ENCODE measurements around the gene PAK5.

The PAK5 gene

GRCh38 chr20:9686455-9686854, 152.4 kb downstream of the PAK5 start:
- Histone ChIP-seq H3K36me3 (ENCODE audit: control insufficient read depth, insufficient read depth, low read length) (no peaks in the 10 kb centered on the region), H3K27ac (ENCODE audit: low read depth, low read length) (no peak overlapping the region), H3K27me3 (ENCODE audit: control insufficient read depth, insufficient read depth, low read length) (no peaks in the 10 kb centered on the region), H3K9ac (ENCODE audit: low read length) (no peak overlapping the region), H3K9me3 (ENCODE audit: control insufficient read depth, insufficient read depth, low read depth, low read length) (no peaks in the 10 kb centered on the region), H3K4me3 (ENCODE audit: low read depth, low read length) (no peak overlapping the region), H3K4me1 (ENCODE audit: control insufficient read depth, insufficient read depth, low read length) (no peaks in the 10 kb centered on the region)

- Histone ChIP-seq H3K4me1 (ENCODE audit: control insufficient read depth, insufficient read depth, low read length) (no peaks in the 10 kb centered on the region), H3K27ac (ENCODE audit: low read depth, low read length) (no peak overlapping the region), H3K27me3 (ENCODE audit: control insufficient read depth, insufficient read depth, low read length) (no peaks in the 10 kb centered on the region), H3K4me3 (ENCODE audit: low read depth, low read length) (no peak overlapping the region), H3K9ac (ENCODE audit: low read length) (no peak overlapping the region), H3K9me3 (ENCODE audit: control insufficient read depth, insufficient read depth, low read depth, low read length) (no peaks in the 10 kb centered on the region), H3K36me3 (ENCODE audit: control insufficient read depth, insufficient read depth, low read length) (no peaks in the 10 kb centered on the region)
Observed at GRCh38 chr20:9686001-9686400, 152.9 kb downstream of the PAK5 start.

DNA sequence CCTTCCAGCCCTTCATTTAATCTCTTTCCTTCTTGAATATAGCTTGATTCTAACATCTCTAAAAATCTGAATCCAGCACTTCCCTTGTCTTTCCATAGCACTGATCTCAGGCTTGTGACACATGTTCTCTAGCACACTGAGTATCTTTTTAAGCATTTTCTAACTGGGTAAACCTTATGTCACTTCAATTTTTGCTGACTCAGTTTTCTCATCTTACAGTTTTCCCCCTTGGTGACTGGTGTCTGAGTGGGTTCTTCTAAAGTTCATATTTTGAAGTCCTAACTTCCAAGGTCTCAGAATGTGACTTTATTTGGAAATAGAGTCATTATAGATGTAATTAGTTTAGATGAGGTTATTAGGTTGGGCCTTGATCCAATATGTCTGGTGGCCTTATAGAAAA, 153.9 kb downstream of the PAK5 start:
- Histone ChIP-seq H3K4me1 (ENCODE audit: control insufficient read depth, insufficient read depth, low read length) (no peaks in the 10 kb centered on the region), H3K9ac (ENCODE audit: low read length) (no peak overlapping the region), H3K9me3 (ENCODE audit: control insufficient read depth, insufficient read depth, low read depth, low read length) (no peaks in the 10 kb centered on the region), H3K4me3 (ENCODE audit: low read depth, low read length) (no peak overlapping the region), H3K27ac (ENCODE audit: low read depth, low read length) (no peak overlapping the region), H3K36me3 (ENCODE audit: control insufficient read depth, insufficient read depth, low read length) (no peaks in the 10 kb centered on the region), H3K27me3 (ENCODE audit: control insufficient read depth, insufficient read depth, low read length) (no peaks in the 10 kb centered on the region)

GRCh38 chr20:9677100-9677623, 161.7 kb downstream of the PAK5 start:
- H3K36me3 ChIP-seq (ENCODE audit: control insufficient read depth, insufficient read depth, low read length) = no peaks in the 10 kb centered on the region
- no peak overlapping the region for H3K4me3 ChIP-seq (ENCODE audit: low read depth, low read length)
- no peak overlapping the region for H3K9ac ChIP-seq (ENCODE audit: low read length)
- no peak overlapping the region for H3K27ac ChIP-seq (ENCODE audit: low read depth, low read length)
- no peaks in the 10 kb centered on the region for H3K4me1 ChIP-seq (ENCODE audit: control insufficient read depth, insufficient read depth, low read length)
- no peaks in the 10 kb centered on the region for H3K27me3 ChIP-seq (ENCODE audit: control insufficient read depth, insufficient read depth, low read length)
- H3K9me3 ChIP-seq (ENCODE audit: control insufficient read depth, insufficient read depth, low read depth, low read length) = no peaks in the 10 kb centered on the region

DNA sequence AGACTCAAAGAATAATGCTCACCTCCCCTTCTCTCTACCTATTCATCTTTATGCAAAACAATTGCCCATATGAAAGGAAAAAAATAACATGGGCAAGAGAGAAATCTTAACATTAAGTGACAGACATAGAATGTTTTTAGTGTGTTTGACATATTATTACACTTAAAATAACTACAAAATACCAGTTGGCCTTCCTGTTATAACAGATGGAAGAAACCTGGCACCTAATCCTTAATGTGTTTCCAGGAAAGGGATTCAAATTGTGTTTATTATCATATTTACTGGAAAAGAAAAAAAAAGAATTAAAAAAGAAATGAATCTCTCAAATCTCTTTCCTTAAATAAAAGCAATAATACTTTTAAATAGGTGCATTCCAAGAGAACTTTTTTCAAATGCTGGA, 165.9 kb downstream of the PAK5 start:
- H3K27me3 ChIP-seq (ENCODE audit: control insufficient read depth, insufficient read depth, low read length) = no peaks in the 10 kb centered on the region
- H3K9me3 ChIP-seq (ENCODE audit: control insufficient read depth, insufficient read depth, low read depth, low read length) = no peaks in the 10 kb centered on the region
- H3K9ac ChIP-seq (ENCODE audit: low read length) = no peak overlapping the region
- H3K4me3 ChIP-seq (ENCODE audit: low read depth, low read length) = no peak overlapping the region
- no peak overlapping the region for H3K27ac ChIP-seq (ENCODE audit: low read depth, low read length)
- H3K36me3 ChIP-seq (ENCODE audit: control insufficient read depth, insufficient read depth, low read length) = no peaks in the 10 kb centered on the region
- no peaks in the 10 kb centered on the region for H3K4me1 ChIP-seq (ENCODE audit: control insufficient read depth, insufficient read depth, low read length)

GRCh38 chr20:9672027-9672426, 166.8 kb downstream of the PAK5 start:
- H3K36me3 ChIP-seq (ENCODE audit: control insufficient read depth, insufficient read depth, low read length) = no peaks in the 10 kb centered on the region

GRCh38 chr20:9668381-9668780, 170.5 kb downstream of the PAK5 start:
- Histone ChIP-seq H3K4me3 (ENCODE audit: low read depth, low read length) (no peak overlapping the region), H3K9me3 (ENCODE audit: control insufficient read depth, insufficient read depth, low read depth, low read length) (no peaks in the 10 kb centered on the region), H3K9ac (ENCODE audit: low read length) (no peak overlapping the region), H3K27ac (ENCODE audit: low read depth, low read length) (no peak overlapping the region), H3K27me3 (ENCODE audit: control insufficient read depth, insufficient read depth, low read length) (no peaks in the 10 kb centered on the region), H3K36me3 (ENCODE audit: control insufficient read depth, insufficient read depth, low read length) (no peaks in the 10 kb centered on the region), H3K4me1 (ENCODE audit: control insufficient read depth, insufficient read depth, low read length) (no peaks in the 10 kb centered on the region; the same call in 1 of the 2 replicates)

More at GRCh38 chr20:9672027-9672426, 166.8 kb downstream of the PAK5 start:
- H3K9ac ChIP-seq (ENCODE audit: low read length) = no peak overlapping the region
- no peak overlapping the region for H3K27ac ChIP-seq (ENCODE audit: low read depth, low read length)
- no peak overlapping the region for H3K4me3 ChIP-seq (ENCODE audit: low read depth, low read length)
- H3K9me3 ChIP-seq (ENCODE audit: control insufficient read depth, insufficient read depth, low read depth, low read length) = no peaks in the 10 kb centered on the region
- no peaks in the 10 kb centered on the region for H3K27me3 ChIP-seq (ENCODE audit: control insufficient read depth, insufficient read depth, low read length)
- no peaks in the 10 kb centered on the region for H3K4me1 ChIP-seq (ENCODE audit: control insufficient read depth, insufficient read depth, low read length)

DNA sequence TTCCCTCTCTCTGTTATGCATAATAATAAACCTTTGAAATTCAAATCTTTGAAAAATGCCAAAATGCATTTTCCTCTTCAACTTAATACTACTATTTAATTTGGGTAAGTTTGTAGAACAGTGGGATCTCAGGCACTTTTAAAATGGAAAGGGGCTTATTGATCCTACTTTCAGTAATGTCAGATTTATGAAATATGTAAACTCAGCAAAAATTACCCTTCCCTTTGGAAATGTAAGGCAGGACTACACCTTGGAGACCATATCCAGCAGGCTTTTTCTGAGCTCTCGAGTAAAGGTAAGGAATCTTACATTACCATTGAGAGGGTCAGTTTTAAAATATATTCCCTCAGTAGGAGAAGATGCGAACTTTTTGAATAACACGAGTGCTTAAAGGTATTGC, 175.5 kb downstream of the PAK5 start:
- H3K36me3 ChIP-seq (ENCODE audit: control insufficient read depth, insufficient read depth, low read length) = no peaks in the 10 kb centered on the region
- H3K4me3 ChIP-seq (ENCODE audit: low read depth, low read length) = no peak overlapping the region
- no peak overlapping the region for H3K9ac ChIP-seq (ENCODE audit: low read length)
- H3K9me3 ChIP-seq (ENCODE audit: control insufficient read depth, insufficient read depth, low read depth, low read length) = no peaks in the 10 kb centered on the region
- no peak overlapping the region for H3K27ac ChIP-seq (ENCODE audit: low read depth, low read length)
- no peaks in the 10 kb centered on the region for H3K27me3 ChIP-seq (ENCODE audit: control insufficient read depth, insufficient read depth, low read length)
- no peaks in the 10 kb centered on the region; the same call in 1 of the 2 replicates for H3K4me1 ChIP-seq (ENCODE audit: control insufficient read depth, insufficient read depth, low read length)

GRCh38 chr20:9660236-9660868, 178.5 kb downstream of the PAK5 start:
- Histone ChIP-seq H3K36me3 (ENCODE audit: control insufficient read depth, insufficient read depth, low read length) (no peaks in the 10 kb centered on the region), H3K9me3 (ENCODE audit: control insufficient read depth, insufficient read depth, low read depth, low read length) (no peaks in the 10 kb centered on the region), H3K27ac (ENCODE audit: low read depth, low read length) (no peak overlapping the region), H3K4me3 (ENCODE audit: low read depth, low read length) (no peak overlapping the region), H3K9ac (ENCODE audit: low read length) (no peak overlapping the region), H3K4me1 (ENCODE audit: control insufficient read depth, insufficient read depth, low read length) (no peaks in the 10 kb centered on the region; the same call in 1 of the 2 replicates), H3K27me3 (ENCODE audit: control insufficient read depth, insufficient read depth, low read length) (no peaks in the 10 kb centered on the region)

DNA sequence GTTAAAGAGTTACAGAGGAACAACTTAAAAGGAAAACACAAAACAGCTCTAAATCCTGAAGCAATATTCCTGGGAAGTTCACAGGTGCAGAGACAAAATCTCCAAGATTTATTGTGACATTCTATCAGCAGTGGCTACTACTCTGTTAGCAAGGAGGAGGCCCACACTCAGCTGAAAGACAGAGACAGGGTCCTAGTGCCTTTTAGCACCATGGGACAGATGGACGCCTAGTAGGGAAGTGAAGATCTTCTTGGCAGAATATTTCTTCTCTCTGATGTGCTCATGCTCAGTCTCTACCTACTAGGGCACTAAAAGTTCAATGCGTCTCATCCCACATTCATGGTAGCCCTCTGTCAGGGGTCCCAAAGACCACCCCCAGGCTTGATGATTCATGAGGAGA, 191.1 kb downstream of the PAK5 start:
- H3K27me3 ChIP-seq (ENCODE audit: control insufficient read depth, insufficient read depth, low read length) = no peaks in the 10 kb centered on the region
- H3K36me3 ChIP-seq (ENCODE audit: control insufficient read depth, insufficient read depth, low read length) = no peaks in the 10 kb centered on the region
- no peak overlapping the region for H3K4me3 ChIP-seq (ENCODE audit: low read depth, low read length)

DNA sequence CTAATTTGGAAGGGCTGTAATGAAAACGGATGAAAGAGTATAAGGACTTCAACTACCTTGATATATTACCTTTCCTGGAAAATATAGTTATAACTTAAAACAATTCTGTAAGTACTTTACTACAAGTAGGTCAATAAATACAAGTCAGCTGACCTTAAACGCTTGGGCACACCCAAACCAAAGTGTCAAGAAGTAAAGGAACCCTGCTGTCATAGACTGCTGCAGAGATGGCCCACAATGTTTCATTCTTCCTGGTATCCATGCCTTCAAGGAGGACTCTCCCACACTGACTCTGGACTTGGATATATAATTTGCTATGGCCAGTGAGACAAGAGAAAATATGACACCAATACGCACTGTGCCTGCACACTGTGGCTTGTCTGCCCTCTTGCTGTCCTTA, 192.5 kb downstream of the PAK5 start:
- Histone ChIP-seq H3K27ac (ENCODE audit: low read depth, low read length) (no peak overlapping the region), H3K9me3 (ENCODE audit: control insufficient read depth, insufficient read depth, low read depth, low read length) (no peaks in the 10 kb centered on the region), H3K4me1 (ENCODE audit: control insufficient read depth, insufficient read depth, low read length) (no peaks in the 10 kb centered on the region), H3K27me3 (ENCODE audit: control insufficient read depth, insufficient read depth, low read length) (no peaks in the 10 kb centered on the region), H3K36me3 (ENCODE audit: control insufficient read depth, insufficient read depth, low read length) (no peaks in the 10 kb centered on the region), H3K4me3 (ENCODE audit: low read depth, low read length) (no peak overlapping the region), H3K9ac (ENCODE audit: low read length) (no peak overlapping the region)

More for the DNA sequence above, 191.1 kb downstream of the PAK5 start:
- H3K27ac ChIP-seq (ENCODE audit: low read depth, low read length) = no peak overlapping the region
- no peaks in the 10 kb centered on the region for H3K4me1 ChIP-seq (ENCODE audit: control insufficient read depth, insufficient read depth, low read length)
- no peak overlapping the region for H3K9ac ChIP-seq (ENCODE audit: low read length)
- no peaks in the 10 kb centered on the region for H3K9me3 ChIP-seq (ENCODE audit: control insufficient read depth, insufficient read depth, low read depth, low read length)
